Activated naive CD8-positive, alpha-beta T cell (primary cell): ENCODE measurements around the gene TELO2.

ENCODE experiments used
- H3K27ac Mint-ChIP-seq: one replicate; pipeline ENCODE4 v1.8.0; 2021; ENCODE audit warnings: mixed read lengths
- H3K27me3 Mint-ChIP-seq: one replicate; pipeline ENCODE4 v1.8.0; 2021; ENCODE audit warnings: mixed read lengths
- H3K36me3 Mint-ChIP-seq: one replicate; pipeline ENCODE4 v1.8.0; 2021; ENCODE audit warnings: mixed read lengths
- H3K4me1 Mint-ChIP-seq: one replicate; pipeline ENCODE4 v1.8.0; 2021; ENCODE audit warnings: low read depth, mixed read lengths
- H3K4me3 Mint-ChIP-seq: one replicate; pipeline ENCODE4 v1.8.0; 2021; ENCODE audit warnings: mild to moderate bottlenecking, mixed read lengths
- H3K9me3 Mint-ChIP-seq: one replicate; pipeline ENCODE4 v1.8.0; 2021; ENCODE audit warnings: low read depth, mixed read lengths

Gene TELO2

GRCh38 chr16:1537138-1537577 lies 44.0 kb downstream of the TELO2 start:
- H3K27me3 Mint-ChIP-seq: no peaks in the 10 kb centered on the region

GRCh38 chr16:1537763-1538289 lies 44.7 kb downstream of the TELO2 start:
- peaks cover 48% of the 10 kb centered on the region for H3K4me1 Mint-ChIP-seq
- H3K9me3 Mint-ChIP-seq: no peaks in the 10 kb centered on the region
- H3K27me3 Mint-ChIP-seq: no peaks in the 10 kb centered on the region
- H3K36me3 Mint-ChIP-seq: peaks cover 5% of the 10 kb centered on the region
- peak overlapping the region; percentile 97 for H3K27ac Mint-ChIP-seq
- peak overlapping the region; percentile 99 for H3K4me3 Mint-ChIP-seq

More at GRCh38 chr16:1537138-1537577, 44.0 kb downstream of the TELO2 start:
- Mint-ChIP-seq H3K4me3 (peak overlapping the region; percentile 99), H3K36me3 (peaks cover 5% of the 10 kb centered on the region), H3K27ac (peak overlapping the region; percentile 97), H3K4me1 (peaks cover 43% of the 10 kb centered on the region), H3K9me3 (no peaks in the 10 kb centered on the region)

- H3K27me3 Mint-ChIP-seq: no peaks in the 10 kb centered on the region
- H3K9me3 Mint-ChIP-seq: no peaks in the 10 kb centered on the region
- peaks cover 5% of the 10 kb centered on the region for H3K36me3 Mint-ChIP-seq
- H3K4me1 Mint-ChIP-seq: peaks cover 58% of the 10 kb centered on the region
- H3K27ac Mint-ChIP-seq: peak overlapping the region; percentile 97
- peak overlapping the region; percentile 99 for H3K4me3 Mint-ChIP-seq
Measured at GRCh38 chr16:1538804-1539520, 45.8 kb downstream of the TELO2 start.

GRCh38 chr16:1539720-1540555 lies 46.8 kb downstream of the TELO2 start:
- Mint-ChIP-seq H3K4me1 (peaks cover 62% of the 10 kb centered on the region), H3K4me3 (peak overlapping the region; percentile 1), H3K27me3 (no peaks in the 10 kb centered on the region), H3K9me3 (no peaks in the 10 kb centered on the region), H3K36me3 (peaks cover 5% of the 10 kb centered on the region), H3K27ac (peak overlapping the region; percentile 79)

GRCh38 chr16:1540556-1540855 lies 47.3 kb downstream of the TELO2 start:
- Mint-ChIP-seq H3K9me3 (no peaks in the 10 kb centered on the region), H3K27ac (peak overlapping the region; percentile 79), H3K27me3 (no peaks in the 10 kb centered on the region), H3K4me1 (peaks cover 66% of the 10 kb centered on the region), H3K4me3 (no peak overlapping the region), H3K36me3 (peaks cover 5% of the 10 kb centered on the region)

GRCh38 chr16:1541293-1542165 lies 48.4 kb downstream of the TELO2 start:
- Mint-ChIP-seq H3K4me3 (no peak overlapping the region), H3K4me1 (peaks cover 72% of the 10 kb centered on the region), H3K36me3 (peaks cover 5% of the 10 kb centered on the region), H3K27me3 (no peaks in the 10 kb centered on the region), H3K27ac (peak overlapping the region; percentile 75), H3K9me3 (no peaks in the 10 kb centered on the region)

- H3K9me3 Mint-ChIP-seq: no peaks in the 10 kb centered on the region
- no peak overlapping the region for H3K4me3 Mint-ChIP-seq
- peaks cover 72% of the 10 kb centered on the region for H3K4me1 Mint-ChIP-seq
- H3K27me3 Mint-ChIP-seq: no peaks in the 10 kb centered on the region
- H3K36me3 Mint-ChIP-seq: peaks cover 3% of the 10 kb centered on the region
- peak overlapping the region; percentile 68 for H3K27ac Mint-ChIP-seq
Measured at GRCh38 chr16:1542166-1542500, 49.0 kb downstream of the TELO2 start.

- H3K27ac Mint-ChIP-seq: peak overlapping the region; percentile 93
- peaks cover 1% of the 10 kb centered on the region for H3K36me3 Mint-ChIP-seq
- no peaks in the 10 kb centered on the region for H3K27me3 Mint-ChIP-seq
- H3K9me3 Mint-ChIP-seq: no peaks in the 10 kb centered on the region
- peaks cover 73% of the 10 kb centered on the region for H3K4me1 Mint-ChIP-seq
- no peak overlapping the region for H3K4me3 Mint-ChIP-seq
Measured at GRCh38 chr16:1542533-1542932, 49.4 kb downstream of the TELO2 start.

GRCh38 chr16:1543085-1543896 lies 50.1 kb downstream of the TELO2 start:
- no peaks in the 10 kb centered on the region for H3K9me3 Mint-ChIP-seq
- H3K4me3 Mint-ChIP-seq: peak overlapping the region; percentile 72
- H3K4me1 Mint-ChIP-seq: peaks cover 73% of the 10 kb centered on the region
- H3K27me3 Mint-ChIP-seq: no peaks in the 10 kb centered on the region
- no peaks in the 10 kb centered on the region for H3K36me3 Mint-ChIP-seq
- peak overlapping the region; percentile 93 for H3K27ac Mint-ChIP-seq

GRCh38 chr16:1545044-1546040 lies 52.2 kb downstream of the TELO2 start:
- Mint-ChIP-seq H3K27ac (peak overlapping the region; percentile 90), H3K27me3 (no peaks in the 10 kb centered on the region), H3K4me3 (peak overlapping the region; percentile 72), H3K4me1 (peaks cover 76% of the 10 kb centered on the region), H3K36me3 (no peaks in the 10 kb centered on the region), H3K9me3 (no peaks in the 10 kb centered on the region)

GRCh38 chr16:1546430-1546829 lies 53.3 kb downstream of the TELO2 start:
- H3K36me3 Mint-ChIP-seq: no peaks in the 10 kb centered on the region
- H3K4me3 Mint-ChIP-seq: no peak overlapping the region

GRCh38 chr16:1548233-1548632 lies 55.1 kb downstream of the TELO2 start:
- Mint-ChIP-seq H3K27ac (peak overlapping the region; percentile 86), H3K9me3 (no peaks in the 10 kb centered on the region), H3K36me3 (no peaks in the 10 kb centered on the region), H3K27me3 (no peaks in the 10 kb centered on the region), H3K4me3 (no peak overlapping the region), H3K4me1 (peaks cover 70% of the 10 kb centered on the region)

More at GRCh38 chr16:1546430-1546829, 53.3 kb downstream of the TELO2 start:
- Mint-ChIP-seq H3K9me3 (no peaks in the 10 kb centered on the region), H3K4me1 (peaks cover 69% of the 10 kb centered on the region), H3K27me3 (no peaks in the 10 kb centered on the region), H3K27ac (peak overlapping the region; percentile 73)

- H3K4me1 Mint-ChIP-seq: peaks cover 65% of the 10 kb centered on the region
- no peaks in the 10 kb centered on the region for H3K9me3 Mint-ChIP-seq
- no peaks in the 10 kb centered on the region for H3K27me3 Mint-ChIP-seq
- H3K4me3 Mint-ChIP-seq: no peak overlapping the region
- H3K36me3 Mint-ChIP-seq: peaks cover under 1% of the 10 kb centered on the region
- H3K27ac Mint-ChIP-seq: peak overlapping the region; percentile 61
Measured at GRCh38 chr16:1548727-1549126, 55.6 kb downstream of the TELO2 start.
